A549 (cell line): ENCODE results near the gene C18orf63. TPM values are rescaled to one million over a fixed set of nuclear protein-coding genes. Genes with fewer than 3 reads are reported as not detected.

Experiments
- ATAC-seq, 2 experiments: fragments of 200-7000 bp in 1 of 2; fragments of >200 bp in 1 of 2; cut with Nextera tagmentation in 1 of 2; cut with Tn5 transposase in 1 of 2; 3 replicates each; pipeline versions ENCODE4 v1.8.0 to v1.9.1; 2018 to 2020; ENCODE audit warnings: mild to moderate bottlenecking in 1 of 2, moderate library complexity in 1 of 2
- CTCF ChIA-PET: fragments of 300-600 bp; sonication (Branson Sonifier 250); formaldehyde crosslinking; extraction: SDS; loops from one replicate; lab custom pipeline; 2021; ENCODE audit warnings: antibody characterized with exemption, inconsistent platforms; lab: Yijun Ruan, JAX
- POLR2A ChIA-PET: fragments of 350-600 bp; formaldehyde crosslinking; extraction: SDS; loops from one replicate; lab custom pipeline; 2021; ENCODE audit warnings: antibody characterized with exemption, inconsistent platforms; lab: Yijun Ruan, JAX
- DNase-seq, 2 experiments: peaks; one replicate each; pipeline versions ENCODE4 v3.0.0 to v3.0.0-alpha.2; 2011 to 2016; ENCODE audit warnings: low read depth in 1 of 2, low spot score in 1 of 2
- FAIRE-seq: peaks from 2 replicates; lab custom pipeline; 2011; peaks lifted over from hg19 to GRCh38; lab: Jason Lieb, UNC
- H3K27ac ChIP-seq, 2 experiments: fragments of >200 bp; sonication (Bioruptor Twin); formaldehyde crosslinking; 3 replicates each; pipeline ENCODE4 v1.5.1; 2016 to 2017
- H3K4me1 ChIP-seq: fragments of >200 bp; sonication (Bioruptor Twin); formaldehyde crosslinking; 3 replicates; pipeline ENCODE4 v1.6.1; 2016
- H3K4me2 ChIP-seq: fragments of >200 bp; sonication (Bioruptor Twin); formaldehyde crosslinking; 3 replicates; pipeline ENCODE4 v1.6.1; 2016
- H3K4me3 ChIP-seq: fragments of >200 bp; sonication (Bioruptor Twin); formaldehyde crosslinking; 3 replicates; pipeline ENCODE4 v1.5.1; 2016
- H3K9me3 ChIP-seq: fragments of >200 bp; sonication (Bioruptor Twin); formaldehyde crosslinking; 3 replicates; pipeline ENCODE4 v1.6.1; 2016
- ATOH8 ChIP-seq: fragments of 250-450 bp; sonication (Bioruptor Pico); IDR thresholded peaks from 2 replicates; pipeline ENCODE4 v1.5.0; 2020; ENCODE audit warnings: low read depth, mild to moderate bottlenecking, moderate library complexity
- BCL3 ChIP-seq: fragments of >200 bp; sonication (Bioruptor Twin); formaldehyde crosslinking; IDR thresholded peaks from 3 replicates; pipeline ENCODE4 v1.6.1; 2016
- BHLHE40 ChIP-seq: IDR thresholded peaks from 2 replicates; pipeline ENCODE4 v1.6.1; 2012; ENCODE audit warnings: low read depth, low read length, inconsistent platforms
- CBX2 ChIP-seq: fragments of 200-600 bp; sonication (generic); IDR thresholded peaks from 2 replicates; pipeline ENCODE4 v1.6.1; 2016; ENCODE audit warnings: low read depth, mild to moderate bottlenecking, borderline replicate concordance
- CBX8 ChIP-seq: fragments of 200-600 bp; sonication (generic); IDR thresholded peaks from 2 replicates; pipeline ENCODE4 v1.6.1; 2016
- CEBPB ChIP-seq, 2 experiments: fragments of >200 bp in 1 of 2; sonication (Bioruptor Twin) in 1 of 2; formaldehyde crosslinking in 1 of 2; IDR thresholded peaks; 2 replicates each; pipeline ENCODE4 v1.6.1; 2012 to 2016
- CHD4 ChIP-seq: fragments of 200-600 bp; sonication (generic); IDR thresholded peaks from 2 replicates; pipeline ENCODE4 v1.6.1; 2016; ENCODE audit warnings: antibody characterized with exemption, mild to moderate bottlenecking, borderline replicate concordance
- FOSB ChIP-seq: fragments of 250-450 bp; sonication (Bioruptor Pico); IDR thresholded peaks from 2 replicates; pipeline ENCODE4 v1.5.0; 2020; ENCODE audit warnings: mild to moderate bottlenecking, moderate library complexity
- FOSL2 ChIP-seq, 2 experiments: fragments of 450-650 bp in 1 of 2; fragments of >200 bp in 1 of 2; sonication (Bioruptor Twin) in 1 of 2; formaldehyde crosslinking; IDR thresholded peaks; 2 replicates each; pipeline versions ENCODE4 v1.5.0 to v1.6.1; 2016 to 2020; ENCODE audit warnings: mild to moderate bottlenecking in 1 of 2, moderate library complexity in 1 of 2
- HEYL ChIP-seq: fragments of 250-450 bp; sonication (Bioruptor Pico); IDR thresholded peaks from 2 replicates; pipeline ENCODE4 v1.8.0; 2021; ENCODE audit warnings: mild to moderate bottlenecking, moderate library complexity
- JUNB ChIP-seq: fragments of >200 bp; sonication (Bioruptor Twin); formaldehyde crosslinking; IDR thresholded peaks from 2 replicates; pipeline ENCODE4 v1.6.1; 2016
- KDM5A ChIP-seq: fragments of 200-600 bp; sonication (generic); IDR thresholded peaks from 2 replicates; pipeline ENCODE4 v1.6.1; 2016; ENCODE audit warnings: antibody characterized with exemption, mild to moderate bottlenecking
- MAZ ChIP-seq: fragments of 150-350 bp; IDR thresholded peaks from 2 replicates; pipeline ENCODE4 v1.6.1; 2014; ENCODE audit warnings: antibody characterized with exemption, low read depth, low read length, borderline replicate concordance
- NPAS2 ChIP-seq: fragments of 250-450 bp; sonication (Bioruptor Pico); IDR thresholded peaks from 2 replicates; pipeline ENCODE4 v1.8.0; 2022; ENCODE audit warnings: mild to moderate bottlenecking, moderate library complexity, borderline replicate concordance
- NR3C1 ChIP-seq: fragments of >200 bp; sonication (Bioruptor Twin); formaldehyde crosslinking; IDR thresholded peaks from 3 replicates; pipeline ENCODE4 v1.6.1; 2017
- POLR2AphosphoS2 ChIP-seq: conservative IDR thresholded peaks from 2 replicates; pipeline ENCODE4 v1.6.1; 2012; ENCODE audit warnings: low read length, improper control_type of control experiment, inconsistent platforms
- REST ChIP-seq: fragments of 200-600 bp; sonication (generic); IDR thresholded peaks from 2 replicates; pipeline ENCODE4 v1.6.1; 2016; ENCODE audit warnings: antibody characterized with exemption, mild to moderate bottlenecking, moderate library complexity
- SREBF2 ChIP-seq: fragments of 450-650 bp; IDR thresholded peaks from 2 replicates; pipeline ENCODE4 v1.6.1; 2014; ENCODE audit warnings: mild to moderate bottlenecking, moderate library complexity
- TFCP2L1 ChIP-seq: fragments of 250-450 bp; sonication (Bioruptor Pico); IDR thresholded peaks from 2 replicates; pipeline ENCODE4 v1.5.0; 2021; ENCODE audit warnings: mild to moderate bottlenecking
- ZSCAN20 ChIP-seq: fragments of 250-450 bp; sonication (Bioruptor Pico); IDR thresholded peaks from 2 replicates; pipeline ENCODE4 v1.8.0; 2022; ENCODE audit warnings: mild to moderate bottlenecking, moderate library complexity
- WGBS: methylation state at CpG from one replicate; pipeline ENCODE4 v1.1.6; 2017; ENCODE audit errors: missing lambda C conversion rate; 5-methylcytosine and 5-hydroxymethylcytosine counted together
- polyA plus RNA-seq, 4 experiments: library from polyadenylated mRNA; depleted of rRNA in 3 of 4; stranded (reverse); fragments of >200 nt; fragmentation: RNase III in 1 of 4; extraction: RNeasy Plus Mini Kit Qiagen cat#74134 plus additional on column Dnase treatment in 1 of 4; gene quantifications; 2 replicates in 3 of 4; 3 replicates in 1 of 4; pipeline ENCODE4 v1.2.3, GENCODE V29; 2011 to 2017

Gene C18orf63
- polyA plus RNA-seq, 2 of the 4 experiments (the other 2 are of a cell fraction) = not detected

GRCh38 chr18:74282755-74283554, 32.7 kb upstream of the C18orf63 start:
- FAIRE-seq = no peak
- ATAC-seq = no peak
- POLR2A ChIA-PET = no interaction called here
- Histone ChIP-seq H3K9me3 (no peaks in the 10 kb centered on the region), H3K4me1 (peaks cover 56% of the 10 kb centered on the region)
- TF ChIP-seq JUNB (no peak), FOSL2 (IDR thresholded peaks at IDR 0.05) (no peak), FOSL2 (CRISPR knock-in tag; IDR thresholded peaks at IDR 0.05) (no peak), CEBPB (IDR thresholded peaks at IDR 0.05) (no peak), CHD4 (no peak), NPAS2 (CRISPR knock-in tag) (no peak), TFCP2L1 (CRISPR knock-in tag) (no peak), MAZ (no peak), BCL3 (no peak), REST (no peak), FOSB (CRISPR knock-in tag) (no peak), HEYL (CRISPR knock-in tag) (no peak), ZSCAN20 (no peak), SREBF2 (no peak), BHLHE40 (no peak)
- TF ChIP-seq, all 56 proteins: peak for 0
- CTCF ChIA-PET = no interaction called here
- Histone ChIP-seq H3K4me3 (no peak overlapping the region), H3K4me2 (peak overlapping the region; percentile 44; the same call in 2 of the 3 replicates), H3K27ac (peak overlapping the region; percentile 58 to 64; a peak in 5 of 6 replicates)
- 90% methylated on average over 10 of the region's 10 CpGs for WGBS
- no peak for DNase-seq

- 87% methylated on average over 10 of the region's 10 CpGs for WGBS
- CTCF ChIA-PET = no interaction called here
- TF ChIP-seq NR3C1 (no peak), KDM5A (no peak), ATOH8 (CRISPR knock-in tag) (no peak), POLR2AphosphoS2 (no peak), ZSCAN20 (no peak), CBX8 (no peak), CBX2 (no peak)
- no peak for DNase-seq
- no peak for FAIRE-seq
- POLR2A ChIA-PET = no interaction called here
- no peak for ATAC-seq
- Histone ChIP-seq H3K27ac (peak overlapping the region; percentile 33 to 64; a peak in 2 of 6 replicates), H3K4me1 (peaks cover 63% of the 10 kb centered on the region), H3K9me3 (no peaks in the 10 kb centered on the region), H3K4me3 (no peak overlapping the region), H3K4me2 (no peak overlapping the region)
Measured at GRCh38 chr18:74283646-74284045, 32.0 kb upstream of the C18orf63 start.
